Measurements from ENCODE around the gene ADAMTS7. TPM values are rescaled to one million over a fixed set of nuclear protein-coding genes. Genes with fewer than 3 reads are reported as not detected.
"Not testable (repeated sequence)": the region's sequence is repeated elsewhere in the genome, so short reads cannot be mapped to it uniquely, and the experiment has no call there.

Gene ADAMTS7
- total RNA-seq, 2 donors from 2014 or later = 0.19 to 0.20 TPM

DNA sequence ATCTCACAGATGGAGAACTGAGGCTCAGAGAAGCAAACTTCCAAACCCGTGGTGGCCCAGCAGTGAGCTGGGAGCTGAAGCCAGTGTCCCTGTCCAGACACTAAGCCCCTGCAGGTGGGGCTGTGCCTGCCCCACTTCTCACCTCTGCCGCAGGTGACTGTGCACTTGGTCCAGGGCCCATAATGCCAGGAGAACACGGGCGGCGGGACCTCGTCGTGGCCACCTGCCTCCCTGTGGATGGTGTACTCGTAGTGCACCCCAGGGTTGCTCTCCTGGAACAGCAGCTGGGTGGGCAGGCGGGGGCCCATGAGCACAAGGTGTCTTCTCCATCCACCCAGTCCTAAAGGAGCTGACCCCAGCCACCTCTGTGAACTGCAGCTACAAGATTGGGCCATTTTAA, 40.2 kb downstream of the ADAMTS7 start:
- not testable (repeated sequence) for ATAC-seq; H3K9me3 Mint-ChIP-seq; H3K4me3 Mint-ChIP-seq; H3K36me3 Mint-ChIP-seq; H3K4me1 Mint-ChIP-seq (ENCODE audit: low read depth in 2 of 2); DNase-seq (ENCODE audit: low spot score); H3K27me3 Mint-ChIP-seq; H3K27ac Mint-ChIP-seq

DNA sequence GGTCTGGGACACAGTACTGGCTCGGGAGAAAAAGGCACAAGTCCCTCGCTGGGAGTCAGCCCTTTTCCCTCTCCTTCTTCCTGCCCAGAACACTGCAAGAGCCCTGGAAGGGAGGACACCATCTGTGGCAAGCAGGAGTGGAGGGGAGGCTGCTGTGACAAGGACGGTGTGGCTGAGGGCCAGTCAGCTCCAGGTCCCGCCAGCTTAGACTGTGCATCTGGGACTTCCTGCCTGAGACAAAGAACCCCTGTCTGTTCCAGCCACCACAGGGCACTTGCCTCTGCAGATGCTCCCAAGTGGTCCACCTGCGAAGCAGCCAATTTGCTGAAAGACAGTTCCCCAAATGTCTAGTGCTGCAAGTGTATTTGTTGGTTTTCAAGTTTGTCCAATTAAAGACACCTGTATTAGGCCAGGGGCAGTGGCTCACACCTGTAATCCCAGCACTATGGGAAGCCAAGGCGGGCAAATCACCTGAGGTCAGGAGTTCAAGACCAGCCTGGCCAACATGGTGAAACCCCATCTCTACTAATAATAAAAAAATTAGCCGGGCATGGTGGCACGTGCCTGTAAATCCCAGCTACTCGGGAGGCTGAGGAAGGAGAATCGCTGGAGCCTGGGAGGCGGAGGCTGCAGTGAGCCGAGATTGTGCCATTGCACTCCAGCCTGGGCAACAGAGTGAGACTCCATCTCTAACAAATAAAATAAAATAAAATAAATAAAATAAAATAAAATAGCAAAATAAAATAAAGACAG, 41.6 kb downstream of the ADAMTS7 start:
- H3K27ac Mint-ChIP-seq; H3K4me1 Mint-ChIP-seq (ENCODE audit: low read depth in 2 of 2); ATAC-seq; H3K36me3 Mint-ChIP-seq; H3K27me3 Mint-ChIP-seq; H3K9me3 Mint-ChIP-seq; H3K4me3 Mint-ChIP-seq: not testable (repeated sequence)
- peak; percentile 22 for DNase-seq (ENCODE audit: low spot score)

DNA sequence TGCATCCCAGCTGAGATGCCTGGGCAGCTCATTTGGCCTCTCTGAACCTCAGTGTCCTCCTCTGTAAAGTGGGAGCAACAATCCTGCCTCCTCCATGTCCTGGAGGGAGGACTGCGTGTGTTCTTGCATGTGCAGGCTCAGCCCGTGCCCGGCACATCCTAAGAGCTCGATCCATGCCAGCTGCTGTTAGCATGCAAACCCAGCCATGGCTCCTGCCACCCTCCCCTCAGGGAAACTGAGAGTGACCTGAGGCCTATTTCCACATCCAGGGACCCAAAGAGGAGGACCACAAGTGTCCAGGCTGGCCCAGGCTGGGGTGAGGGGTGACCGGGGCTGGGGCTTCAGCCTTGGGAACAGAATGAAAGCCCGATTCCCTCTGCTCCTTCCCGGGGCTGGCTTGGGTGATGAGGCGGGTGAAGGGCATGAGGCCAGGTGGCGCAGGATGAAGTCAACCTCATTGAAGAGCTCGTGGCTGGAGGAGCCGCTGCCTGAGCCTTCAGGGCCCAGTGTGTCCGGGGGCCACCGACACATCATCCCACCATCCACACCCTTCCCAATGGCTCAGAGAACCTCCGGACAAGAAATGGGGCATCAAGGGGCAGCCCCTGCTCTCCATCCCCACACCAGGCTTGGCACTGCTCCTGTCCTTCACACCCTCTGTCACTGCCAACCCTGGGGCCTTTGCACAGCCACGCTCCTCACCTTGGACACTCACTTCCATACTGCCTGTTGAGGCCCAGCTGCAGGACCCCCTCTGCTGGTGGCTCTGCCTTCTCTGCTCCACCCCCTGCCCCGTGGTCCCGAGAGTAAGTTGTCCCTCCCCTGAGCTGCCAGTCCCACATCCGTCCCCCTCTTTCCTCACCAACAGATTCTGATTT, 42.5 kb downstream of the ADAMTS7 start:
- Mint-ChIP-seq H3K27me3 (no peaks in the 10 kb centered on the region), H3K36me3 (no peaks in the 10 kb centered on the region), H3K9me3 (no peaks in the 10 kb centered on the region), H3K4me1 (ENCODE audit: low read depth in 2 of 2) (peaks cover 0 to 2% of the 10 kb centered on the region in 2 donors), H3K4me3 (no peak overlapping the region), H3K27ac (no peak overlapping the region)
- DNase-seq (ENCODE audit: low spot score) (peak; percentile 44), ATAC-seq (no peak)

DNA sequence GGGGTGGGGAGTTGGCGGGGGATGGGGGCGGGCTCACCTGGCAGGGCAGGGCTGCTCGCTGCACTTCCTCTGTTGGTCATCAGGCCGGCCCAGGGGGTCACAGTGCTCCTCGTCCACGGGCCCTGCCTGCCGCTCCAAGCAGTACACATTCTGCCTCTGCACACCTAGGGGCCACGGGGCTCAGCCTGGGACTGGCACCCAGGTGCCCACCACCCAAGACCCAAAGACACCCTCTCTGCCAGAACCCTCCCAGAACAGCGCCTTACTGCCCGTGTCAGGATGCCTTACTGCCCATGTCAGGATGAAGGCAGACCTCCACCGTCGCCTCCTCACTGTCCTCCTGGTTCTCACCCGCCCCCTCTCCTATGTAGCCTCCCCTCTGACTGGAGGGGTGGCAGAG, 43.2 kb downstream of the ADAMTS7 start:
- H3K36me3 Mint-ChIP-seq = no peaks in the 10 kb centered on the region
- no peaks in the 10 kb centered on the region for H3K27me3 Mint-ChIP-seq
- ATAC-seq (no peak), DNase-seq (ENCODE audit: low spot score) (no peak)
- H3K4me1 Mint-ChIP-seq (ENCODE audit: low read depth in 2 of 2) = peaks cover 0 to 2% of the 10 kb centered on the region in 2 donors
- no peak overlapping the region for H3K4me3 Mint-ChIP-seq
- no peaks in the 10 kb centered on the region for H3K9me3 Mint-ChIP-seq
- H3K27ac Mint-ChIP-seq = no peak overlapping the region

DNA sequence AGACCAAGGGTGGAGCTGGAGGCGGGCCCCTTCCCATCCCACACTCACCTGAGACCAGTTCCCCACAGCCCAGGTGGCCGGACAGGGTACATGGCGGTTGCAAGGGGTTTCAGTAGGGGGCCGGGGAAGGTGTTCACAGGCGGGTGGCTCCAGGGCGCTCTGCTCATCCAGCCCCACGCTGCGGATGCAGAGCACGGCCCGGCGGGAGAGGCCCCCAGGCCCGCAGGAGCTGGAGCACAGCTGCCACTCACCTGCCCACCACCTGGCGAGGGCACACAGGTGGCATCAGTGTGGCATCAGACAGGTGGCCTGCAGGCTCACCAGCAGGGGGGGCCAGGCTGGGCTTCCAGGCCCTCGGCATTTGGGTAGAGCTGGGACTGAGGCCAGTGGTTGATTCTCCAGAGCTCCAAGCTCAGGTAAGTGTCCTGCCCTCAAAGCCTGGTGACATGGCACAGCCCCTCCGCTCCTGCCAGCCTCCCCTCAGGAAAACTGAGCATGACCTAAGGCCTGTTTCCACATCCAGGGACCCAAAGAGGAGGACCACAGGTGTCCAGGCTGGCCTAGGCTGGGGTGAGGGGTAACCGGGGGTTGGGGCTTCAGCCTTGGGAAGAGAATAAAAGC, 43.8 kb downstream of the ADAMTS7 start:
- no peak overlapping the region for H3K4me3 Mint-ChIP-seq
- H3K4me1 Mint-ChIP-seq (ENCODE audit: low read depth in 2 of 2) = peaks cover 0 to 2% of the 10 kb centered on the region in 2 donors
- H3K27ac Mint-ChIP-seq = no peak overlapping the region
- H3K27me3 Mint-ChIP-seq = no peaks in the 10 kb centered on the region
- ATAC-seq (no peak), DNase-seq (ENCODE audit: low spot score) (peak; percentile 48)
- no peaks in the 10 kb centered on the region for H3K9me3 Mint-ChIP-seq
- no peaks in the 10 kb centered on the region for H3K36me3 Mint-ChIP-seq

DNA sequence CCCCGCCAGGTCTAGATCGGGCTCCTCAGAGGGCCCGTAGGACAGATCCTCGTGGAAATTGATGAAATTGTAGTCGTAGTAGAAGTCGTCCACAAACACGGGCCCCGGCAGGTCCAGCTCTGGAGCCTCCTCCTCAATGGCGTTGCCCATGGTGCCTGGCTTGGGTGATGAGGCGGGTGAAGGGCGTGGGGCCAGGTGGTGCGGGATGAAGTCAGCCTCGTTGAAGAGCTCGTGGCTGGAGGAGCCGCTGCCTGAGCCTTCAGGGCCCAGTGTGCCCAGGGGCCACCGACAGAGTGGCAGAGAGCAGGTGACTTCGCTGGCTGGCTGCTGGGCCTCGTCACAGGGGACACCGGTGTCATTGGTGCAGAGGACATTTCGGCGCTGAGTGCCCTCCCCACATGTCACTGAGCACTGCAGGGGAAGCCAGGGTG, 44.6 kb downstream of the ADAMTS7 start:
- H3K27ac Mint-ChIP-seq; H3K4me1 Mint-ChIP-seq (ENCODE audit: low read depth in 2 of 2); ATAC-seq; H3K36me3 Mint-ChIP-seq; H3K9me3 Mint-ChIP-seq; H3K4me3 Mint-ChIP-seq; H3K27me3 Mint-ChIP-seq: not testable (repeated sequence)
- DNase-seq (ENCODE audit: low spot score) = peak; percentile 58

DNA sequence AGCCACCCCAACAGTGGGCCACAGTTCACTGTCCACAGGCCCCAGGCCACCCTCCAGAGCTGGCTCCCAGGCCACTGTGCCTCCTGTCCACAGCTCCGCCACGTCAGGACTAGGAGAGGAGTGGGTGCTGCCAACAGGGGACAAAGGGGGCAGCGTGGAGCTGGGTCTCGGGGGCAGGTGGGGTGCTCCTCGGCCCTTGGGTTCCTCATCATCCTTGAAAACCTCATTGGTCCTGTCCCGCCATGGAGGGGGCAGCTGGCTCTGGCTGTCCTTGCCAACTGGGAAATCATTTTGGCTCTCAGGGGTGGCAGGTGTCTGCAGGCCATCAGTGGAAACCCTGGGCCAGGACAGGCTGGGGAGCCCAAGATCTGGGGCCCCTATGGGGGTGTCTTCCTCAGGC, 45.2 kb downstream of the ADAMTS7 start:
- peaks cover 7 to 9% of the 10 kb centered on the region in 2 donors for H3K4me1 Mint-ChIP-seq (ENCODE audit: low read depth in 2 of 2)
- no peak overlapping the region for H3K4me3 Mint-ChIP-seq
- ATAC-seq (no peak), DNase-seq (ENCODE audit: low spot score) (peak; percentile 41)
- H3K36me3 Mint-ChIP-seq = no peaks in the 10 kb centered on the region
- H3K27ac Mint-ChIP-seq = no peak overlapping the region
- H3K9me3 Mint-ChIP-seq = no peaks in the 10 kb centered on the region
- H3K27me3 Mint-ChIP-seq = no peaks in the 10 kb centered on the region

DNA sequence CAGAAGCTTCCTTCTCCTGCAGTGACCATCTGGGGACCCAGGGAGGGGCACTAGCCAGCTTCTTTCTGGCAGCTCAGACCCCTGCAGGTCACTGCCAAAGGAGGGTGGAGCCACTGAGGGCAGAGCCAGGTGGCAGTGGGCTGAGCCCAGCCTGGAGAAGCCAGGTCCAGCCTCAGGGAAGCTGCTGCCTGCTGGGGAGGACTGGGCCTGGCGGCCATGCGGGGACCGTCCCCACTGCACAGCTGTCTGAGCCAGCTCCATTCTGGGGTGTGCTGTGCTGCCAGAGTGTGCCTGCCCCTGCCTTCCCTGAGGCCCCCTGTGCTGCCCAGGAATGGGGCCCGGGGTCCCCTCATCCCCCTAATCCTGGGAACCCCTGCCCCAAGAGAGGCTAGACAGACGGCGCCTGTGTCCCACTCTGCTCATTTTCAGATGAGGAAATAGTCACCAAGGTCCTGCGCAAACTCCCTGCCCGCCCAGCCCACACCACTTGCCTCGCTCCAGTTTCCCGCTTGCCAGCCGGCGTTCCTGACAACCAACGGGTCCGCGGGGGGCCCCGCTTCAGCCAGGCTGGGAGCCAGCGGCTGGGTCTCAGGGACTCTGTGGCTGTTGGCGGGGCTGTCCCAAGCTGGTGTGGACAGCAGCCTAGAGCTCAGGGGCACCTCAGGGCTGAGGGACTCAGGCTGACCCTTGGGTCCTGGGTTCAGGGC, 46.0 kb downstream of the ADAMTS7 start:
- H3K4me3 Mint-ChIP-seq, ATAC-seq, H3K9me3 Mint-ChIP-seq, H3K36me3 Mint-ChIP-seq, H3K27ac Mint-ChIP-seq, H3K27me3 Mint-ChIP-seq: not testable (repeated sequence)
- peaks cover 9 to 14% of the 10 kb centered on the region in 2 donors for H3K4me1 Mint-ChIP-seq (ENCODE audit: low read depth in 2 of 2)
- peak; percentile 45 for DNase-seq (ENCODE audit: low spot score)

DNA sequence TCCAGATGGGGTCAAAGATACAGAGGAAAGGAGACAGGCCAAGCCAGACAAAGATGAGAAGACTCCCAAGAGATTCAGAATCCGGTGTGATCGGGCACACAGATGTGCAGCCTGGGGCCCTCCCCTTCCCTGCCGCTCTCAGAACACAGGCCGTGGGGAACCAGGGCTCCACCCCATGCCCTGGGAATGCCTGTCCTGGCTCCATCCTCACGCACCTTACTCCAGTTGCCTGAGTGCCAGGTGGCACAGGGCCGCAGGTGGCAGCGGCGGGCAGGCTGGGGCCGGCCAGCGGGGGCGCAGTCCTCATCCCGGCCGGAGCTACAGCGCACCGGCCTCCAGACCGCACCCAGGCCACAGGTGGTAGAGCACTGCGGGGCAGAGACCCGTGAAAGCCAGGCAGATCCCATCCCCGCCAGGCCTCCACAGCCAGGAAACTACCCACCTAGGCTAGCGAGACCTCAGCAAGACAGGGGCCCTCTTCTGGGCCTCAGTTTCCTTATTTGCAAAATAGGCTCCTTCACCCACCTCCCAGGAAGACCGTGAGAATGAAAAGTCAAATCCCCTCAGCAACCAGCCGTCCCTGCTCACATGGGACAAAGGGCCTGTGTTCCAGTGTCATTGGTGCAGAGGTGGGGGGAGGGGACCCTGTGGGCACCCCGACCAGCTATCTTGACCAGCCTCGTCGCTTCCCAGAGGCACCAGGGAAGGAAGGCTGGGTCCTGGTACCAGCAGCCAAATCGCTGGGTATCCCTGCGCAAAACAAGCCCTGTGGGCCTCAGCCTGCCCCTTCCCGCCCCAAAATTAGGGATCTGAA, 46.7 kb downstream of the ADAMTS7 start:
- not testable (repeated sequence) for H3K36me3 Mint-ChIP-seq, H3K27me3 Mint-ChIP-seq, H3K9me3 Mint-ChIP-seq, H3K4me3 Mint-ChIP-seq, ATAC-seq, H3K27ac Mint-ChIP-seq
- peak; percentile 46 for DNase-seq (ENCODE audit: low spot score)
- H3K4me1 Mint-ChIP-seq (ENCODE audit: low read depth in 2 of 2) = peaks cover 9 to 14% of the 10 kb centered on the region in 2 donors

DNA sequence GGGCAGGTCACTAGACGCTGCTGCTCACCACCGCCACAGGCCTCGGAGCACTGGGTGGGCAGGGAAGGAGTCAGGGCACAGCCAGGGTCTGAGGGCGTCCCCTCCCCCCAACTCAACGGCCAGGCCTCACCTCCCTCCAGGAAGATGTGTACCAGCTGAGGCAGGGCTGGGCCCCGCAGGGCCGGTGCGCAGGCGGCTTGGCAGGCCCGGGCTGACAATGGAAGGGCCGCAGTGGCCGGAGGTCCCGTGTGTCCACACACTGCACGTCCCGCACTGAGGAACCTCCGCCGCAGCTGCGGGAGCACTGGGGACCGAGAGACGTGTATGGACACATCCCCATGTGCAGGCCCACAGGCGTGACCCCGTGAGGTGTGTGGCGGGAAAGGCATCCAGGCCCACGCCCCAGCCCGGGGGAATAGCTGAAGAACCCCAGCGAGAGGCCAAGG, 47.4 kb downstream of the ADAMTS7 start:
- peak overlapping the region in 1 of 2 donors; percentile 60 for H3K27ac Mint-ChIP-seq
- DNase-seq (ENCODE audit: low spot score) (peak; percentile 58), ATAC-seq (no peak)
- H3K4me1 Mint-ChIP-seq (ENCODE audit: low read depth in 2 of 2) = peaks cover 9 to 12% of the 10 kb centered on the region in 2 donors
- H3K9me3 Mint-ChIP-seq = no peaks in the 10 kb centered on the region
- no peaks in the 10 kb centered on the region for H3K27me3 Mint-ChIP-seq
- H3K4me3 Mint-ChIP-seq = no peak overlapping the region
- H3K36me3 Mint-ChIP-seq = no peaks in the 10 kb centered on the region

DNA sequence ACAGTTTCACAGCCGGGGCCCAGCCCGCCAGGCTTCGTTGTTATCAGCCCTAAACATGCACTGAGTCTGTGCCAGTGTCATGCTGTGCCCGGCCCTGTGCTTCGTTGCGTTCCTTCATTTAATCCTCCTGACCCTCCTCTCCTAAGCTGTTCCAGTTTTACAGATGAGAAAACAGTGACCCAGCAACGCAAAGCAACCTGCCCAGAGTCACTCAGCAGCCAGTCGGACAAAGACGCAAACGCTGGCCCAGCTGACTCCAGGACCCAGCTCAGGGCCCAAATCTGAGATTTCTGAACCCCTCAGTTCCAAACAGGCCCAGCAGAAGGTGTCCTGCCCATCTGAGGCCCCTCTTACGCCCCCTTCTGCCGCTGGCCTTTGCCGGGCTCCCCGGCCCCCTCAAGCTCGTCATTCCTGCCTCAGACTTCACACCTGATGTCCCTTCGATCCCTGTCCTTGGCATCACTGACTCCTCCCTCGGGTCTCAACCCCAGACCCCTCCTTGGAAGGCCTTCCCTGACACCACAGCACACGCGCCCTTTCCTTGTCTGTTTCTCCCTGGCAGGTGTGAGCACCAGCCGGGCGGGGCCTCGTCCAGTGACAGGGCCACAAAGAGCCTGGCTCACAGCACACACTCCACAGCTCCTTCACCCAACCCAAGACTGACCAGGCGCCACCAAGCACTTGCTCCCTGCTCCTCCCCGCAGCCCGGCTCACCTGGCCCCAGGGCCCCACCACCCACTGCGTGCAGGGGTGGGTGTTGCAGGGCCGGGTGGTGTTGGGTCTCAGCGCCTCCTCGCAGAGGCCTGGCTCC, 48.1 kb downstream of the ADAMTS7 start:
- Mint-ChIP-seq H3K4me1 (ENCODE audit: low read depth in 2 of 2) (peaks cover 9 to 12% of the 10 kb centered on the region in 2 donors), H3K4me3 (no peak overlapping the region), H3K27me3 (no peaks in the 10 kb centered on the region), H3K27ac (peak overlapping the region in 1 of 2 donors; percentile 60), H3K9me3 (no peaks in the 10 kb centered on the region), H3K36me3 (no peaks in the 10 kb centered on the region)
- DNase-seq (ENCODE audit: low spot score) (peak; percentile 12), ATAC-seq (no peak)

DNA sequence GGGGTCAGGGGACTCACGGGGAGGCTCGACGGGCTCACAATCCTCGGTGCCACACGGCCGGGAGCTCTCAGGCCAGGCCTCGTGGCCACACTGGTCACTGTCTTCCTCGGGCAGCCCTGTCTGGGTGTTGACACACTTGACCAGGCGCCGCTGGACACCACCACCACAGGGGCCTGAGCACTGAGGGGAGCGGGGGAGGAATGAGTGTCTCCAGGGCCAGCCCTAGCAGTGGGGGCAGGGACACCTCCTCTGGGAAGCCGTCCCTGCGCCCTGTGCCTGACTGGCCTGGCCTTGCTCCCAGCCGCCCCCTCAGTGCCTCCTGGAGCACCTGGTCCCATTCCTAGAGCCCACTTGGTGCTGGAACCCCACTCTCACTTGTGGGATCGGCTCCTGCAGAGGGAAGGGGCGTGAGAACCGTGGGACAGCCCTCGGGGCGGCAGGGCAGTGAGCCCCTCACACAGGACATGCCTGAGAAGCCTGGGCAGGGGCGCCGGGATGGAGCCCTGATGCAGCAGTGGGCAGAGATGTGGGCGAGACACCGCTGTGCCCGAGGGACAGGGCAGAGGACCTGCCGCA, 48.8 kb downstream of the ADAMTS7 start:
- not testable (repeated sequence) for H3K36me3 Mint-ChIP-seq, H3K9me3 Mint-ChIP-seq, ATAC-seq, H3K27me3 Mint-ChIP-seq, H3K4me3 Mint-ChIP-seq
- peak; percentile 54 for DNase-seq (ENCODE audit: low spot score)
- Mint-ChIP-seq H3K4me1 (ENCODE audit: low read depth in 2 of 2) (peaks cover 9 to 12% of the 10 kb centered on the region in 2 donors), H3K27ac (peak overlapping the region in 1 of 2 donors; percentile 95)

Data from natural killer cell treated with Interleukin-12 subunit alpha and Interleukin-12 subunit beta and Interleukin-15 and Interleukin-18, amount 100 ng/mL, for 72 hours (primary cell).